Keratinocyte (primary cell): ENCODE measurements around the gene KMT5B. TPM values are rescaled to one million over a fixed set of nuclear protein-coding genes. Genes with fewer than 3 reads are reported as not detected.

Source experiments
- DNase-seq: peaks from one replicate; pipeline ENCODE4 v3.0.0-alpha.2; 2011; ENCODE audit warnings: low read depth, missing footprints, low spot score
- FAIRE-seq: peaks from 2 replicates; lab custom pipeline; 2011; peaks lifted over from hg19 to GRCh38; lab: Jason Lieb, UNC
- H2AFZ ChIP-seq: 2 replicates; pipeline ENCODE4 v1.6.0; 2012; ENCODE audit warnings: low read length, control low read depth, inconsistent platforms; ENCODE audit not compliant: control insufficient read depth
- H3K27ac ChIP-seq: 2 replicates; pipeline ENCODE4 v1.5.1; 2011; ENCODE audit warnings: low read length; ENCODE audit not compliant: control insufficient read depth, insufficient read depth
- H3K27me3 ChIP-seq: 3 replicates; pipeline ENCODE4 v1.6.0; 2011; ENCODE audit warnings: low read length; ENCODE audit not compliant: control insufficient read depth, insufficient read depth; ENCODE audit errors: extremely low read depth
- H3K36me3 ChIP-seq, 2 experiments: 2 replicates in 1 of 2; 3 replicates in 1 of 2; pipeline ENCODE4 v1.5.1; 2011; ENCODE audit warnings: low read length in 2 of 2, mild to moderate bottlenecking in 1 of 2; ENCODE audit not compliant: control insufficient read depth in 2 of 2, insufficient read depth in 2 of 2; ENCODE audit errors: extremely low read depth in 1 of 2
- H3K4me1 ChIP-seq: 3 replicates; pipeline ENCODE4 v1.5.1; 2011; ENCODE audit warnings: low read length; ENCODE audit not compliant: control insufficient read depth, insufficient read depth; ENCODE audit errors: extremely low read depth
- H3K4me2 ChIP-seq: 3 replicates; pipeline ENCODE4 v1.6.0; 2011; ENCODE audit warnings: low read depth, low read length; ENCODE audit not compliant: control insufficient read depth, insufficient read depth; ENCODE audit errors: extremely low read depth
- H3K4me3 ChIP-seq, 3 experiments: fragments of 200-600 bp in 1 of 3; sonication (generic) in 1 of 3; 2 replicates in 2 of 3; 3 replicates in 1 of 3; pipeline ENCODE4 v1.5.1; 2011 to 2016; ENCODE audit warnings: low read length in 3 of 3, mild to moderate bottlenecking in 3 of 3, control low read depth in 2 of 3, inconsistent platforms in 1 of 3, low read depth in 1 of 3, mixed read lengths in 1 of 3, mixed run types in 1 of 3, moderate library complexity in 1 of 3; ENCODE audit not compliant: control insufficient read depth in 2 of 3, insufficient read depth in 2 of 3; ENCODE audit errors: extremely low read depth in 1 of 3
- H3K79me2 ChIP-seq: 2 replicates; pipeline ENCODE4 v1.6.0; 2012; ENCODE audit warnings: low read length; ENCODE audit not compliant: control insufficient read depth, insufficient read depth
- H3K9ac ChIP-seq: 3 replicates; pipeline ENCODE4 v1.6.0; 2011; ENCODE audit warnings: low read length; ENCODE audit not compliant: control insufficient read depth, insufficient read depth; ENCODE audit errors: extremely low read depth
- H3K9me1 ChIP-seq: 3 replicates; pipeline ENCODE4 v1.6.0; 2011; ENCODE audit warnings: low read length; ENCODE audit not compliant: control insufficient read depth, insufficient read depth; ENCODE audit errors: extremely low read depth
- H3K9me3 ChIP-seq: 2 replicates; pipeline ENCODE4 v1.5.1; 2012; ENCODE audit warnings: low read depth, low read length; ENCODE audit not compliant: control insufficient read depth
- H4K20me1 ChIP-seq: 3 replicates; pipeline ENCODE4 v1.6.0; 2011; ENCODE audit warnings: low read length; ENCODE audit not compliant: control insufficient read depth, insufficient read depth; ENCODE audit errors: extremely low read depth
- CTCF ChIP-seq, 3 experiments: IDR thresholded peaks in 1 of 3; conservative IDR thresholded peaks in 1 of 3; optimal IDR thresholded peaks in 1 of 3; 2 replicates in 2 of 3; 3 replicates in 1 of 3; pipeline versions ENCODE3 to v1.5.1; 2011; ENCODE audit warnings: low read length in 3 of 3, mild to moderate bottlenecking in 3 of 3, moderate library complexity in 2 of 3, control low read depth in 1 of 3, inconsistent platforms in 1 of 3; ENCODE audit not compliant: insufficient read depth in 2 of 3; ENCODE audit errors: extremely low read depth in 1 of 3
- EZH2 ChIP-seq: IDR thresholded peaks from one replicate; pipeline ENCODE4 v1.6.1; 2012; ENCODE audit warnings: inconsistent platforms, mild to moderate bottlenecking, low read length, moderate library complexity
- dilution Hi-C: fragments of 300-500 bp; cut with MboI; formaldehyde crosslinking; loops from one replicate; pipeline ENCODE4 v1.7.0; 2020; ENCODE audit warnings: low sequenced_read_pairs; ENCODE audit not compliant: extremely low pct_ligation_motif_present
- polyA minus RNA-seq, 3 experiments: library from RNA; depleted of rRNA, polyadenylated mRNA; stranded (reverse); fragments of >200 nt; gene quantifications; 1 replicate in 1 of 3; 2 replicates in 1 of 3; 3 replicates in 1 of 3; pipeline ENCODE4 v1.2.3, GENCODE V29; 2011
- polyA plus RNA-seq, 5 experiments: library from polyadenylated mRNA; depleted of rRNA in 3 of 5; stranded (reverse) in 3 of 5; stranded (forward) in 1 of 5; unstranded in 1 of 5; fragments of >200 nt; gene quantifications; 1 replicate in 1 of 5; 2 replicates in 3 of 5; 3 replicates in 1 of 5; pipeline versions ENCODE4 v1.2.1 to v1.2.3, GENCODE V29; 2011 to 2012; ENCODE audit warnings: missing spikeins in 2 of 5, low read depth in 1 of 5, low replicate concordance in 1 of 5

Gene KMT5B
- 7.4 to 17.2 TPM (median 10.3 TPM) in 3 replicates for polyA plus RNA-seq
- polyA plus RNA-seq (2011; ENCODE audit: low read depth) = 45.6 TPM
- polyA plus RNA-seq (2011; cell fraction: cytosol; rRNA removed) = 7.2 and 11.4 TPM in 2 replicates
- 16.6 and 25.2 TPM in 2 replicates for polyA plus RNA-seq (2011; cell fraction: nucleus; rRNA removed)
- 18.8 and 26.8 TPM in 2 replicates for polyA plus RNA-seq (2012; ENCODE audit: low replicate concordance)
- polyA minus RNA-seq = 2.1 to 13.0 TPM (median 7.4 TPM) in 3 replicates
- polyA minus RNA-seq (2011; cell fraction: cytosol; rRNA and poly(A)+ RNA removed) = 14.4 TPM
- 11.9 and 23.3 TPM in 2 replicates for polyA minus RNA-seq (2011; cell fraction: nucleus; rRNA and poly(A)+ RNA removed)

GRCh38 chr11:68213135-68213515, at the start of gene KMT5B:
KMT5B (minus strand) TSS chr11:68213296; CDS start chr11:68190076, 23,220 bp downstream.
- Histone ChIP-seq H3K27me3 (peaks cover 2% of the 10 kb centered on the region), H3K27ac (peak within 1 kb of the TSS; percentile 81), H3K4me2 (peak within 1 kb of the TSS; percentile 99), H4K20me1 (peaks cover 36% of the 10 kb centered on the region), H3K9ac (peak within 1 kb of the TSS; percentile 86), H3K4me3 (peak within 1 kb of the TSS; percentile 90 to 99 (median 96)), H3K4me1 (peaks cover 36% of the 10 kb centered on the region), H3K36me3 (no peaks in the 10 kb centered on the region), H3K79me2 (peaks cover 43% of the 10 kb centered on the region), H2AFZ (peak within 1 kb of the TSS; percentile 70), H3K9me3 (no peaks in the 10 kb centered on the region), H3K9me1 (peaks cover 10% of the 10 kb centered on the region)
- no peak for FAIRE-seq
- no peak for DNase-seq
- TF ChIP-seq EZH2 (no peak), CTCF (optimal IDR thresholded peaks at IDR 0.05 in 1 of 3, IDR thresholded peaks at IDR 0.05 in 1 of 3, conservative IDR thresholded peaks at IDR 0.05 in 1 of 3; ENCODE audit: extremely low read depth in 1 of 3, insufficient read depth in 2 of 3, low read length in 3 of 3) (no peak)
- dilution Hi-C loops = no loop called here

GRCh38 chr11:68262544-68262827, 49.4 kb upstream of the KMT5B start:
- H3K79me2 ChIP-seq = peaks cover 2% of the 10 kb centered on the region

More at GRCh38 chr11:68262544-68262827, 49.4 kb upstream of the KMT5B start:
- no peak overlapping the region for H3K27ac ChIP-seq
- H3K4me2 ChIP-seq = no peak overlapping the region
- no peak overlapping the region for H3K4me3 ChIP-seq
- H3K27me3 ChIP-seq = no peaks in the 10 kb centered on the region
- H3K9me1 ChIP-seq = no peaks in the 10 kb centered on the region
- peaks cover 35 to 40% of the 10 kb centered on the region in 2 experiments for H3K36me3 ChIP-seq
- H3K9ac ChIP-seq = no peak overlapping the region
- H3K4me1 ChIP-seq = peaks cover 2% of the 10 kb centered on the region
- no peaks in the 10 kb centered on the region for H4K20me1 ChIP-seq
- no peak for DNase-seq
- no peak for FAIRE-seq
- dilution Hi-C loops = no loop called here
- H2AFZ ChIP-seq = no peak overlapping the region
- H3K9me3 ChIP-seq = no peaks in the 10 kb centered on the region
- TF ChIP-seq EZH2 = no peak
- no peak for TF ChIP-seq CTCF (optimal IDR thresholded peaks at IDR 0.05 in 1 of 3, IDR thresholded peaks at IDR 0.05 in 1 of 3, conservative IDR thresholded peaks at IDR 0.05 in 1 of 3; ENCODE audit: extremely low read depth in 1 of 3, insufficient read depth in 2 of 3, low read length in 3 of 3)
